OCI-LY3 (cell line): Measurements from ENCODE around the gene CD72.
A peak's percentile ranks its signal among the peaks of the same experiment; 100 is the strongest.

ENCODE experiments used
- H2AFZ ChIP-seq: fragments of 200-600, 300-600 bp; shearing (Covaris generic); 2 replicates; pipeline ENCODE4 v1.6.0; 2014; ENCODE audit warnings: antibody characterized with exemption, low read depth, low read length
- H3K27ac ChIP-seq: fragments of 200-600, 300-600 bp; sonication (generic); 2 replicates; pipeline ENCODE4 v1.5.1; 2014; ENCODE audit warnings: mild to moderate bottlenecking, low read length, moderate library complexity, mixed read lengths
- H3K27me3 ChIP-seq: fragments of 200-600, 300-600 bp; sonication (generic); 2 replicates; pipeline ENCODE4 v1.6.1; 2014; ENCODE audit warnings: low read depth, low read length, mixed read lengths
- H3K36me3 ChIP-seq: fragments of 200-600, 300-600 bp; sonication (generic); replicated peaks from 2 replicates; pipeline ENCODE3; 2014; ENCODE audit warnings: low read depth, low read length, mixed read lengths
- H3K4me1 ChIP-seq: fragments of 300-600, 200-600 bp; sonication (generic); 2 replicates; pipeline ENCODE4 v1.6.1; 2014; ENCODE audit warnings: low read length, mixed read lengths
- H3K4me2 ChIP-seq: fragments of 200-600, 300-600 bp; sonication (generic); 2 replicates; pipeline ENCODE4 v1.6.1; 2014; ENCODE audit warnings: low read length, mixed read lengths
- H3K4me3 ChIP-seq: fragments of 300-600, 200-600 bp; sonication (generic); 2 replicates; pipeline ENCODE4 v1.5.1; 2014; ENCODE audit warnings: antibody characterized with exemption, mild to moderate bottlenecking, low read length, moderate library complexity
- H3K79me2 ChIP-seq: fragments of 300-600, 200-600 bp; shearing (Covaris generic); 2 replicates; pipeline ENCODE4 v1.6.1; 2014; ENCODE audit warnings: mild to moderate bottlenecking, low read length, mixed read lengths
- H3K9ac ChIP-seq: fragments of 300-600, 200-600 bp; shearing (Covaris generic); 2 replicates; pipeline ENCODE4 v1.6.0; 2014; ENCODE audit warnings: mild to moderate bottlenecking, low read length, moderate library complexity
- H3K9me3 ChIP-seq: fragments of 200-600, 300-600 bp; shearing (Covaris generic); 2 replicates; pipeline ENCODE4 v1.6.1; 2014; ENCODE audit warnings: low read length, mixed read lengths; ENCODE audit not compliant: insufficient read depth
- H4K20me1 ChIP-seq: fragments of 200-600, 300-600 bp; sonication (generic); 2 replicates; pipeline ENCODE4 v1.6.1; 2016; ENCODE audit warnings: low read length, mixed read lengths; ENCODE audit not compliant: insufficient read depth
- EZH2phosphoT487 ChIP-seq: fragments of 200-600 bp; shearing (Covaris generic); IDR thresholded peaks from 2 replicates; pipeline ENCODE4 v1.6.1; 2018; ENCODE audit warnings: antibody characterized with exemption, mixed run types, low read depth
- TF ChIP-seq, protein P1 (sequence below): fragments of 200-600, 300-600 bp; sonication (generic); IDR thresholded peaks from 2 replicates; pipeline ENCODE4 v1.5.1; 2014; ENCODE audit warnings: antibody characterized with exemption, low read length, low read depth

The CD72 gene, protein sequence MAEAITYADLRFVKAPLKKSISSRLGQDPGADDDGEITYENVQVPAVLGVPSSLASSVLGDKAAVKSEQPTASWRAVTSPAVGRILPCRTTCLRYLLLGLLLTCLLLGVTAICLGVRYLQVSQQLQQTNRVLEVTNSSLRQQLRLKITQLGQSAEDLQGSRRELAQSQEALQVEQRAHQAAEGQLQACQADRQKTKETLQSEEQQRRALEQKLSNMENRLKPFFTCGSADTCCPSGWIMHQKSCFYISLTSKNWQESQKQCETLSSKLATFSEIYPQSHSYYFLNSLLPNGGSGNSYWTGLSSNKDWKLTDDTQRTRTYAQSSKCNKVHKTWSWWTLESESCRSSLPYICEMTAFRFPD

GRCh38 chr9:35618325-35618727 is at the start of gene CD72:
Gene CD72 (minus strand): TSS chr9:35618413. CDS start chr9:35618303, 110 bp downstream.
- peak within 1 kb of the TSS; percentile 57 for H3K9ac ChIP-seq
- no peaks in the 10 kb centered on the region for H3K36me3 ChIP-seq
- peaks cover 60% of the 10 kb centered on the region for H3K4me1 ChIP-seq
- H3K4me3 ChIP-seq: peak within 1 kb of the TSS; percentile 74
- TF ChIP-seq, protein P1, sequence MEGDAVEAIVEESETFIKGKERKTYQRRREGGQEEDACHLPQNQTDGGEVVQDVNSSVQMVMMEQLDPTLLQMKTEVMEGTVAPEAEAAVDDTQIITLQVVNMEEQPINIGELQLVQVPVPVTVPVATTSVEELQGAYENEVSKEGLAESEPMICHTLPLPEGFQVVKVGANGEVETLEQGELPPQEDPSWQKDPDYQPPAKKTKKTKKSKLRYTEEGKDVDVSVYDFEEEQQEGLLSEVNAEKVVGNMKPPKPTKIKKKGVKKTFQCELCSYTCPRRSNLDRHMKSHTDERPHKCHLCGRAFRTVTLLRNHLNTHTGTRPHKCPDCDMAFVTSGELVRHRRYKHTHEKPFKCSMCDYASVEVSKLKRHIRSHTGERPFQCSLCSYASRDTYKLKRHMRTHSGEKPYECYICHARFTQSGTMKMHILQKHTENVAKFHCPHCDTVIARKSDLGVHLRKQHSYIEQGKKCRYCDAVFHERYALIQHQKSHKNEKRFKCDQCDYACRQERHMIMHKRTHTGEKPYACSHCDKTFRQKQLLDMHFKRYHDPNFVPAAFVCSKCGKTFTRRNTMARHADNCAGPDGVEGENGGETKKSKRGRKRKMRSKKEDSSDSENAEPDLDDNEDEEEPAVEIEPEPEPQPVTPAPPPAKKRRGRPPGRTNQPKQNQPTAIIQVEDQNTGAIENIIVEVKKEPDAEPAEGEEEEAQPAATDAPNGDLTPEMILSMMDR: no peak
- no peak for TF ChIP-seq EZH2phosphoT487
- no peaks in the 10 kb centered on the region for H4K20me1 ChIP-seq
- H3K79me2 ChIP-seq: no peaks in the 10 kb centered on the region
- H2AFZ ChIP-seq: peak within 1 kb of the TSS; percentile 84
- H3K27me3 ChIP-seq: 0 out of 2 replicates have a peak, but pooled peaks cover 5% of the 10 kb centered on the region
- peak within 1 kb of the TSS; percentile 58 for H3K4me2 ChIP-seq
- H3K27ac ChIP-seq: peak within 1 kb of the TSS; percentile 78
- peaks cover 3% of the 10 kb centered on the region; the same call in 1 of the 2 replicates for H3K9me3 ChIP-seq

- Histone ChIP-seq H3K4me2 (no peak overlapping the region), H3K4me1 (peaks cover 19% of the 10 kb centered on the region), H4K20me1 (no peaks in the 10 kb centered on the region), H3K27ac (no peak overlapping the region), H3K27me3 (no peaks in the 10 kb centered on the region), H3K79me2 (peaks cover 15% of the 10 kb centered on the region), H3K4me3 (no peak overlapping the region), H2AFZ (no peak overlapping the region), H3K9ac (no peak overlapping the region), H3K9me3 (no peaks in the 10 kb centered on the region), H3K36me3 (peaks cover 9% of the 10 kb centered on the region)
- TF ChIP-seq, protein P1: no peak
- TF ChIP-seq EZH2phosphoT487: no peak
Observed at GRCh38 chr9:35667939-35668338, 49.7 kb upstream of the CD72 start.

GRCh38 chr9:35666549-35666948 is 48.3 kb upstream of the CD72 start:
- Histone ChIP-seq H3K9me3 (no peaks in the 10 kb centered on the region), H3K4me3 (no peak overlapping the region), H3K36me3 (peaks cover 22% of the 10 kb centered on the region), H3K27ac (no peak overlapping the region), H3K27me3 (no peaks in the 10 kb centered on the region), H3K4me2 (no peak overlapping the region), H4K20me1 (no peaks in the 10 kb centered on the region), H3K9ac (no peak overlapping the region), H3K4me1 (peaks cover 19% of the 10 kb centered on the region), H3K79me2 (peaks cover 15% of the 10 kb centered on the region), H2AFZ (no peak overlapping the region)
- TF ChIP-seq, protein P1: no peak
- TF ChIP-seq EZH2phosphoT487: no peak

- no peak overlapping the region for H3K9ac ChIP-seq
- H3K27ac ChIP-seq: no peak overlapping the region
- no peaks in the 10 kb centered on the region for H4K20me1 ChIP-seq
- H3K36me3 ChIP-seq: peaks cover 25% of the 10 kb centered on the region
- no peaks in the 10 kb centered on the region for H3K27me3 ChIP-seq
- no peak overlapping the region for H2AFZ ChIP-seq
- TF ChIP-seq, protein P1: no peak
- no peak for TF ChIP-seq EZH2phosphoT487
- H3K4me1 ChIP-seq: peaks cover 19% of the 10 kb centered on the region
- no peaks in the 10 kb centered on the region for H3K9me3 ChIP-seq
- H3K79me2 ChIP-seq: peaks cover 15% of the 10 kb centered on the region
- peak overlapping the region; percentile 91; the same call in 1 of the 2 replicates for H3K4me3 ChIP-seq
- H3K4me2 ChIP-seq: peak overlapping the region; percentile 10; the same call in 1 of the 2 replicates
Observed at GRCh38 chr9:35666045-35666444, 47.8 kb upstream of the CD72 start.
